Esophagus squamous epithelium (tissue), 5 donors: ENCODE measurements around the gene SEMA4D. TPM values are rescaled to one million over a fixed set of nuclear protein-coding genes. Genes with fewer than 3 reads are reported as not detected.

Source experiments
- DNase-seq: peaks from one replicate; lab custom pipeline; 2025; lab: John Stamatoyannopoulos, UW
- H3K27ac ChIP-seq, 4 donors: fragments of 200-600 bp; sonication (generic); one replicate each; pipeline ENCODE4 v1.5.1; 2016 to 2019; ENCODE audit warnings: mild to moderate bottlenecking in 1 of 4
- H3K27me3 ChIP-seq, 4 donors: fragments of 200-600 bp; sonication (generic); 1 replicate in 3 of 4; 2 replicates in 1 of 4; pipeline versions ENCODE4 v1.5.1 to v1.6.0; 2017 to 2021; ENCODE audit warnings: antibody characterized with exemption in 1 of 4
- H3K36me3 ChIP-seq, 3 donors: fragments of 200-600 bp; sonication (generic); one replicate each; pipeline ENCODE4 v1.5.1; 2016 to 2019
- H3K4me1 ChIP-seq, 3 donors: fragments of 200-600 bp; sonication (generic); one replicate each; pipeline ENCODE4 v1.5.1; 2017 to 2019
- H3K4me3 ChIP-seq, 4 donors: fragments of 200-600 bp; sonication (generic); 1 replicate in 3 of 4; 2 replicates in 1 of 4; pipeline ENCODE4 v1.5.1; 2016 to 2019; ENCODE audit warnings: mild to moderate bottlenecking in 2 of 4, moderate library complexity in 1 of 4
- H3K9me3 ChIP-seq, 3 donors: fragments of 200-600 bp; sonication (generic); one replicate each; pipeline ENCODE4 v1.5.1; 2016 to 2019
- CTCF ChIP-seq, 6 experiments: fragments of 450-650 bp in 4 of 6; fragments of 200-600 bp in 2 of 6; sonication (generic) in 2 of 6; IDR thresholded peaks; one replicate each; pipeline ENCODE4 v1.5.1; 2016 to 2019; ENCODE audit warnings: antibody characterized with exemption in 6 of 6, mild to moderate bottlenecking in 4 of 6, moderate library complexity in 4 of 6
- POLR2A ChIP-seq, 4 donors: fragments of 450-650 bp; IDR thresholded peaks; one replicate each; pipeline ENCODE4 v1.6.1; 2017; ENCODE audit warnings: antibody characterized with exemption in 4 of 4, mild to moderate bottlenecking in 4 of 4, moderate library complexity in 3 of 4
- WGBS, 2 donors: methylation state at CpG; one replicate each; pipeline ENCODE4 v1.1.5; 2018; 5-methylcytosine and 5-hydroxymethylcytosine counted together
- intact Hi-C: fragments of 100-400 bp; cut with DNase I; formaldehyde crosslinking; loops from one replicate; pipeline ENCODE4 v1.15.0; 2022
- total RNA-seq, 4 donors: library from RNA; depleted of rRNA; stranded (reverse); fragments of >200 nt; gene quantifications; one replicate each; pipeline ENCODE4 v1.1.0, GENCODE V29; 2016
- donor health status: DM: yes; HTN: yes; CAD: no.

The SEMA4D gene
- total RNA-seq, 4 donors from 2014 or later, result 12.8 to 52.0 (median 20.5) TPM

GRCh38 chr9:89370593-89370992 lies 127.3 kb downstream of the SEMA4D start:
- intact Hi-C loops, result no loop called here
- no peaks in the 10 kb centered on the region for H3K36me3 ChIP-seq
- H3K4me1 ChIP-seq, result peaks cover 0 to 8% (median 6%) of the 10 kb centered on the region in 3 donors
- WGBS, 2 donors, result 79 to 82% methylated on average over 6 of the region's 6 CpGs
- TF ChIP-seq CTCF (IDR thresholded peaks at IDR 0.05) (no peak), POLR2A (IDR thresholded peaks at IDR 0.05) (no peak)
- DNase-seq, result no peak
- no peaks in the 10 kb centered on the region for H3K27me3 ChIP-seq
- no peak overlapping the region for H3K4me3 ChIP-seq
- no peak overlapping the region for H3K27ac ChIP-seq
- H3K9me3 ChIP-seq, result no peaks in the 10 kb centered on the region

GRCh38 chr9:89368978-89369377 lies 128.9 kb downstream of the SEMA4D start:
- intact Hi-C loops, result no loop called here

GRCh38 chr9:89368550-89368949 lies 129.4 kb downstream of the SEMA4D start:
- intact Hi-C loops, result no loop called here
- 100% methylated on average over 1 of the region's 7 CpGs; no CpG with 5 or more reads in 1 of the 2 donors for WGBS, 2 donors
- no peaks in the 10 kb centered on the region for H3K27me3 ChIP-seq
- peaks cover 0 to 6% (median 0%) of the 10 kb centered on the region in 3 donors for H3K36me3 ChIP-seq
- H3K4me3 ChIP-seq, result no peak overlapping the region
- TF ChIP-seq POLR2A (IDR thresholded peaks at IDR 0.05) (no peak), CTCF (IDR thresholded peaks at IDR 0.05) (no peak)
- H3K27ac ChIP-seq, result no peak overlapping the region
- DNase-seq, result no peak
- no peaks in the 10 kb centered on the region for H3K9me3 ChIP-seq
- H3K4me1 ChIP-seq, result peaks cover 0 to 7% (median 0%) of the 10 kb centered on the region in 3 donors

More at GRCh38 chr9:89368978-89369377, 128.9 kb downstream of the SEMA4D start:
- no peak for DNase-seq
- H3K27me3 ChIP-seq, result no peaks in the 10 kb centered on the region
- H3K9me3 ChIP-seq, result no peaks in the 10 kb centered on the region
- H3K4me3 ChIP-seq, result no peak overlapping the region
- TF ChIP-seq CTCF (IDR thresholded peaks at IDR 0.05), result no peak
- no peak for TF ChIP-seq POLR2A (IDR thresholded peaks at IDR 0.05)
- H3K4me1 ChIP-seq, result peaks cover 0 to 7% (median 0%) of the 10 kb centered on the region in 3 donors
- H3K36me3 ChIP-seq, result peaks cover 0 to 2% (median 0%) of the 10 kb centered on the region in 3 donors
- WGBS, 2 donors, result 83% methylated on average over 7 of the region's 8 CpGs; no CpG with 5 or more reads in 1 of the 2 donors
- H3K27ac ChIP-seq, result no peak overlapping the region

- intact Hi-C loops, result no loop called here
- Histone ChIP-seq H3K4me3 (no peak overlapping the region), H3K9me3 (no peaks in the 10 kb centered on the region), H3K27ac (no peak overlapping the region), H3K27me3 (no peaks in the 10 kb centered on the region), H3K36me3 (peaks cover 0 to 12% (median 0%) of the 10 kb centered on the region in 3 donors), H3K4me1 (peaks cover 0 to 7% (median 0%) of the 10 kb centered on the region in 3 donors)
- 74 to 84% methylated on average over 4 to 12 of the region's 14 CpGs for WGBS, 2 donors
- TF ChIP-seq POLR2A (IDR thresholded peaks at IDR 0.05) (no peak), CTCF (IDR thresholded peaks at IDR 0.05) (no peak)
- DNase-seq, result no peak
Observed at GRCh38 chr9:89367726-89368437, 130.0 kb downstream of the SEMA4D start.

- peaks cover 0 to 18% (median 5%) of the 10 kb centered on the region in 3 donors for H3K36me3 ChIP-seq
- TF ChIP-seq CTCF (IDR thresholded peaks at IDR 0.05), result no peak
- no peak for TF ChIP-seq POLR2A (IDR thresholded peaks at IDR 0.05)
- no peaks in the 10 kb centered on the region for H3K9me3 ChIP-seq
- no peaks in the 10 kb centered on the region for H3K27me3 ChIP-seq
- no peak overlapping the region for H3K27ac ChIP-seq
- H3K4me1 ChIP-seq, result peaks cover 0 to 7% (median 0%) of the 10 kb centered on the region in 3 donors
- intact Hi-C loops, result no loop called here
- H3K4me3 ChIP-seq, result no peak overlapping the region
- no peak for DNase-seq
- 74 to 89% methylated on average over 3 to 4 of the region's 4 CpGs for WGBS, 2 donors
Observed at GRCh38 chr9:89367281-89367680, 130.6 kb downstream of the SEMA4D start.
